Right atrium auricular region (tissue), 2 donors: ENCODE data around the gene CPPED1. TPM values are rescaled to one million over a fixed set of nuclear protein-coding genes. Genes with fewer than 3 reads are reported as not detected.

Experiments used
- DNase-seq: peaks from one replicate; pipeline ENCODE4 v3.0.0-alpha.2; 2019; ENCODE audit warnings: low spot score
- H3K27ac ChIP-seq, 2 donors: fragments of 200-600 bp; sonication (generic); 1 replicate in 1 of 2; 2 replicates in 1 of 2; pipeline ENCODE4 v1.5.1; 2016 to 2019
- H3K27me3 ChIP-seq, 2 donors: fragments of 200-600 bp; sonication (generic); one replicate each; pipeline versions ENCODE4 v1.5.1 to v1.6.0; 2017 to 2019
- H3K36me3 ChIP-seq: fragments of 200-600 bp; sonication (generic); one replicate; pipeline ENCODE4 v1.5.1; 2016
- H3K4me1 ChIP-seq, 2 donors: fragments of 200-600 bp; sonication (generic); one replicate each; pipeline versions ENCODE4 v1.5.1 to v1.6.0; 2017 to 2019
- H3K4me3 ChIP-seq, 2 donors: fragments of 200-600 bp; sonication (generic); 1 replicate in 1 of 2; 2 replicates in 1 of 2; pipeline ENCODE4 v1.5.1; 2017 to 2019; ENCODE audit warnings: mild to moderate bottlenecking in 1 of 2, moderate library complexity in 1 of 2
- H3K9me3 ChIP-seq, 2 donors: fragments of 200-600 bp; sonication (generic); one replicate each; pipeline ENCODE4 v1.5.1; 2019
- total RNA-seq, 2 donors: library from RNA; depleted of rRNA; stranded (reverse); fragments of >200 nt; gene quantifications; one replicate each; pipeline ENCODE4 v1.1.0, GENCODE V29; 2016
- TF ChIP-seq, protein P1 (sequence below), 2 donors: fragments of 200-600 bp; sonication (generic); IDR thresholded peaks; one replicate each; pipeline ENCODE4 v1.5.1; 2019; ENCODE audit warnings: antibody characterized with exemption in 2 of 2

CPPED1 gene
- total RNA-seq, 2 donors from 2014 or later: 5.9 to 6.4 TPM

GRCh38 chr16:12661656-12662172 lies 142.0 kb downstream of the CPPED1 start:
- no peak for DNase-seq
- H3K9me3 ChIP-seq: peaks cover 0 to 22% of the 10 kb centered on the region in 2 donors
- H3K27me3 ChIP-seq: no peaks in the 10 kb centered on the region
- no peaks in the 10 kb centered on the region for H3K4me1 ChIP-seq
- TF ChIP-seq, protein P1, sequence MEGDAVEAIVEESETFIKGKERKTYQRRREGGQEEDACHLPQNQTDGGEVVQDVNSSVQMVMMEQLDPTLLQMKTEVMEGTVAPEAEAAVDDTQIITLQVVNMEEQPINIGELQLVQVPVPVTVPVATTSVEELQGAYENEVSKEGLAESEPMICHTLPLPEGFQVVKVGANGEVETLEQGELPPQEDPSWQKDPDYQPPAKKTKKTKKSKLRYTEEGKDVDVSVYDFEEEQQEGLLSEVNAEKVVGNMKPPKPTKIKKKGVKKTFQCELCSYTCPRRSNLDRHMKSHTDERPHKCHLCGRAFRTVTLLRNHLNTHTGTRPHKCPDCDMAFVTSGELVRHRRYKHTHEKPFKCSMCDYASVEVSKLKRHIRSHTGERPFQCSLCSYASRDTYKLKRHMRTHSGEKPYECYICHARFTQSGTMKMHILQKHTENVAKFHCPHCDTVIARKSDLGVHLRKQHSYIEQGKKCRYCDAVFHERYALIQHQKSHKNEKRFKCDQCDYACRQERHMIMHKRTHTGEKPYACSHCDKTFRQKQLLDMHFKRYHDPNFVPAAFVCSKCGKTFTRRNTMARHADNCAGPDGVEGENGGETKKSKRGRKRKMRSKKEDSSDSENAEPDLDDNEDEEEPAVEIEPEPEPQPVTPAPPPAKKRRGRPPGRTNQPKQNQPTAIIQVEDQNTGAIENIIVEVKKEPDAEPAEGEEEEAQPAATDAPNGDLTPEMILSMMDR (IDR thresholded peaks at IDR 0.05): no peak
- no peak overlapping the region for H3K27ac ChIP-seq
- no peaks in the 10 kb centered on the region for H3K36me3 ChIP-seq
- no peak overlapping the region for H3K4me3 ChIP-seq

DNA sequence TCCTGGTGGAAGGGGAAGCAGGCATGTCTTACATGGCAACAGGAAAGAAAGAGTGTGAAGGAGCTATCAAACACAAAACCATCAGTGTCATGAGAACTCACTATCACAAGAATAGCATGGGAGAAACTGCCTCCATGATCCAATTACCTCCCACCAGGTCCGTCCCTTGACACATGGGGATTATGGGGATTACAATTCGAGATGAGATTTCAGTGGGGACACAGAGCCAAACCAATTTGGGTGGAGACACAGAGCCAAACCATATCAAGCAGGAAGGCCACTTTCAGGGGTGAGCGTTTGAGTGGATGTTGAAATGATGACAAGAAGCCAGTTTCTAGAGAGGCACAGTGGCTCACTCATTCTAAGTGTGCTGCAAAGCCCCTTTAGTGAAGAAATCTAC lies 143.8 kb downstream of the CPPED1 start:
- Histone ChIP-seq H3K27me3 (no peaks in the 10 kb centered on the region), H3K36me3 (no peaks in the 10 kb centered on the region), H3K27ac (no peak overlapping the region), H3K4me3 (no peak overlapping the region), H3K4me1 (no peaks in the 10 kb centered on the region), H3K9me3 (peaks cover 0 to 14% of the 10 kb centered on the region in 2 donors)
- TF ChIP-seq, protein P1 (IDR thresholded peaks at IDR 0.05): no peak
- no peak for DNase-seq

- TF ChIP-seq, protein P1 (IDR thresholded peaks at IDR 0.05): no peak
- H3K9me3 ChIP-seq: peaks cover 0 to 14% of the 10 kb centered on the region in 2 donors
- H3K27ac ChIP-seq: no peak overlapping the region
- no peaks in the 10 kb centered on the region for H3K36me3 ChIP-seq
- H3K4me3 ChIP-seq: no peak overlapping the region
- H3K4me1 ChIP-seq: no peaks in the 10 kb centered on the region
- no peak for DNase-seq
- no peaks in the 10 kb centered on the region for H3K27me3 ChIP-seq
Observed at GRCh38 chr16:12658506-12658905, 145.2 kb downstream of the CPPED1 start.

GRCh38 chr16:12655537-12655936 lies 148.2 kb downstream of the CPPED1 start:
- no peak overlapping the region for H3K4me3 ChIP-seq
- TF ChIP-seq, protein P1 (IDR thresholded peaks at IDR 0.05): no peak
- no peaks in the 10 kb centered on the region for H3K4me1 ChIP-seq
- no peaks in the 10 kb centered on the region for H3K27me3 ChIP-seq
- H3K9me3 ChIP-seq: peaks cover 0 to 14% of the 10 kb centered on the region in 2 donors
- no peak overlapping the region for H3K27ac ChIP-seq
- DNase-seq: no peak
- H3K36me3 ChIP-seq: no peaks in the 10 kb centered on the region

DNA sequence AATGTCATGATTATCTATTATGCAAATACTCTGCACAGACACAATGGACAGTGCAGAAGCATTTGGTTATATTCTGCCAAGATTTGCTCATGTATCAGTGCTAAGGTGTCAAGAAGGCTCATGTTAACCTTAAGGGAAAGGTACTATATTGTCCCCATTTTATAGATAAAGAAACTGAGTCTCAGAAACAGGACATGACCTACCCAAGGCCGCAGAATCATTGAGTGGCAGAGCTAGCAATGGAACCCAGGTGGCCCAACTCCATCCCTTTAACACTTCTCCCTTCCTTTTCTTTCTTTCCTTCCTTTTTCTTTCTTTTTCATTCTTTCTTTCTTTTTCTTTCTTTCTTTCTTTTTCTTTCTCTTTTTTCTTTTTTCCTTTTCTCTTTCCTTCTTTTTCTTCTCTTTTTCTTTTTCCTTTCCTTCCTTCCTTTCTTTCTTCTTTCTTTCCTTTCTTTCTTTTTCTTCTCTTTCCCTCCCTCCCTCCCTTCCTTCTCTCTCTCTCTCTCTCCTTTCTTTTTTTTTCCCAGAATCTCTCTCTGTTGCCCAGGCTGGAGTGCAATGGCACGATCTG lies 149.8 kb downstream of the CPPED1 start:
- TF ChIP-seq, protein P1 (IDR thresholded peaks at IDR 0.05): no peak
- H3K27ac ChIP-seq: no peak overlapping the region
- no peak for DNase-seq
- no peaks in the 10 kb centered on the region for H3K27me3 ChIP-seq
- H3K36me3 ChIP-seq: no peaks in the 10 kb centered on the region
- peaks cover 0 to 14% of the 10 kb centered on the region in 2 donors for H3K9me3 ChIP-seq
- no peaks in the 10 kb centered on the region for H3K4me1 ChIP-seq
- H3K4me3 ChIP-seq: no peak overlapping the region

- Histone ChIP-seq H3K4me1 (no peaks in the 10 kb centered on the region), H3K9me3 (peaks cover 0 to 11% of the 10 kb centered on the region in 2 donors), H3K27ac (no peak overlapping the region), H3K36me3 (no peaks in the 10 kb centered on the region), H3K27me3 (no peaks in the 10 kb centered on the region), H3K4me3 (no peak overlapping the region)
- DNase-seq: no peak
- TF ChIP-seq, protein P1 (IDR thresholded peaks at IDR 0.05): no peak
Observed at GRCh38 chr16:12652924-12653323, 150.8 kb downstream of the CPPED1 start.
